ENCODE data around the gene KIAA1755.

Gene KIAA1755, protein sequence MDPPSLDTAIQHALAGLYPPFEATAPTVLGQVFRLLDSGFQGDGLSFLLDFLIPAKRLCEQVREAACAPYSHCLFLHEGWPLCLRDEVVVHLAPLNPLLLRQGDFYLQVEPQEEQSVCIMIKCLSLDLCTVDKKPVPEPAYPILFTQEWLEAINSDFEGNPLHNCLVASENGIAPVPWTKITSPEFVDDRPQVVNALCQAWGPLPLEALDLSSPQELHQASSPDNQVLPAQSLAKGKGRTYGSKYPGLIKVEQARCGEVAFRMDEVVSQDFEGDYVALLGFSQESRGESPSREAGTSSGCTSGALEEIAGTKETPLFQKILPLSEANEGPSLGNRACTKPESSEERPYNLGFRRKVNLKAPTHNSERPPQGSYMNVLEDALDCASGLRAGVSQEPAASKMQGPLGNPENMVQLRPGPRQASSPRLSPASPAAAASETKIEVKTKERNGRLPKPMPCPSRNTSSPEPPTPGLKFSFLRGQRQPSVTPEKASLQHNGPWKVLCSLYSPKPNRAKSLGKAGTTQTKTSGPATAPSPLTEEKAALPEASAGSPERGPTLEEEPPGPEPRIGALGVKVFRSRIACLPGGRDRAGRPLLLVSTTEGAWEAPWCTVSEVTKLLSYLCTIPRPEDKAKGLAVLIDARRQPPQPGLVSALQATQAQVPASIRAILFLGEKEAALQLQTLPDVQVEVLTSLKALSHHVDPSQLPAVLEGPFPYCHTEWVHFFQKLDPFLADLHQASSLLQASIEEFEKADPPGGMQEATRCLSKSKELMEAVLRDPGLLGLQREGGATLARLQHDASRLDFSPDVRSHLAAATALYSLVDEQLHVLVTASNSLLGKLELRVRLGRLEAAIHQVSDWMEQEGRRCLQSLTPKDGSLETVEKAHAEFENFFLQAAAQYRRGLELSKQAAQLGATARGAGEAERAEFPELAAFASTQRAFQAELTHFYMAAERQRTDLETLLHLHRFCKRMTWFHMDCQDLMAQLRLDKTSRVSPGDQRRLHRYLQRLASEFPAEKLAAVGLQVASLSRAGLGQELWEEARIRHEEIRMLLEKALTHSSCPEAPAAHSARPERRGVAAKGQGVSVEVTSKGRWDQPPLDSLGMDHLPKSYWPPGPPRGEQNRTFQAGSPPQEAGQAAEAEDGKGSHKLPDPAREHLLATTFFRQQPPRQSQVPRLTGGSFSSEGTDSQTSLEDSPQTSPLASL

DNA sequence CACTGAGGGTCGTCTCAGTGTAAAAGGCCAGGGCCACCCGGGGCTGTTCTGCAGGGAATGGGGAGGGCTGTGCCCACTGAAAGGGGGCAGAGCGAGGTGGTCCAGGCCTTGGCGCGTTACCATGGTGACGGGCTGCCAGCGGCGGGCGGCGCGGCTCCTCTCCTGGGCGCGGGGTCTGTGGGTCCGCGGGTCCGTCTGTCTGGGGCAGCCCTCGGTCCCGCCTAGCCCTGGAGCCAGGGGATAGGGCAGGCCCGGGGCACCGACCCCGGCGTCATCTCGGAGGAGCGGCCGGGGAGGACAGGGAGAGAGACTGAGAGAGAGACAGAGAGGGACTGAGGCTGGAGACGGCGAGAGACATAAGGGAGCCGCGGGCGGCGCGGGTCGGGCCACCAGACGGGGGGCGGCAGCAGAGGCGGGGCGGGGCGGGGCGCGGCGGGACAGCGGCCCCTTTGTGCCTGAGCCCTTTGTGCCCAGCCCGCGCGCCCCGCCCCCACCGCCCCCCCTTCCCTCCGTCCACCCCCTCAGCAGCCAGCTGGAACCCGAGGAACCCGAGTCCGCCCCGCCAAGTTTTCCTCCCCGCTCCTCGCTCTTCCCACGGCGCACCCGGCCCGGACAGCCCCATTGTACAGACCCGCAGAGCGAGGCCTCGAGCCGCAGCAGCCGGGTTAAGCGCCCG is at the start of gene KIAA1755:
TSS of gene KIAA1755 (minus strand) at position 358 of the 676 bp plus-strand sequence. CDS start at position 123, 235 bp downstream.
- Histone ChIP-seq H3K36me3 (ENCODE audit: control insufficient read depth, insufficient read depth, low read length) (no peaks in the 10 kb centered on the region), H3K9me3 (ENCODE audit: control insufficient read depth, low read length) (no peaks in the 10 kb centered on the region)

DNA sequence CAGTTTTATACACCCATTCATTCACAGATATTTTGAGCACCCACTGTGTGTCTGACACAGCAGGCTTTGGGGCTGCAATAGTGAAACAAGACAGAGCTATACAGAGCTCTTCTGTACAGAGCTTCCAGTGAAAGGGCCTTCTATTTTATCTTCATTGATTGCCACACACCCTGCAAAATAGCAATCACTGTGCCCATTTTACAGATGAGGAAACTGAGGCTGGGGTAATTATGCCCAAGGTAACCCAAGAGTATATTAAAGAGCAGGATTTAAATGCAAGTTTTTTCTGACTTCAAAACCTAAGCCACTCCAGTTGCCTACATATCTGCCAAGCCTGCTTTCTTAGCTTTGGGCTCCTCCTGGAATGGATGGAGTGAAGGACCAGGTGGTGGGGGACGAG is 47.9 kb upstream of the KIAA1755 start:
- Histone ChIP-seq H3K4me1 (ENCODE audit: control insufficient read depth, insufficient read depth, low read length) (no peaks in the 10 kb centered on the region), H3K9ac (ENCODE audit: low read length) (no peak overlapping the region), H3K4me3 (ENCODE audit: low read length) (no peak overlapping the region), H3K27me3 (ENCODE audit: control insufficient read depth, insufficient read depth, low read length) (peaks cover 7% of the 10 kb centered on the region), H3K9me3 (ENCODE audit: control insufficient read depth, low read length) (no peaks in the 10 kb centered on the region), H3K36me3 (ENCODE audit: control insufficient read depth, insufficient read depth, low read length) (no peaks in the 10 kb centered on the region)

More for the DNA sequence above, at the start of gene KIAA1755:
- Histone ChIP-seq H3K27me3 (ENCODE audit: control insufficient read depth, insufficient read depth, low read length) (peaks cover 23% of the 10 kb centered on the region), H3K4me1 (ENCODE audit: control insufficient read depth, insufficient read depth, low read length) (peaks cover 6% of the 10 kb centered on the region), H3K9ac (ENCODE audit: low read length) (peak within 1 kb of the TSS; percentile 1), H3K4me3 (ENCODE audit: low read length) (no peak within 1 kb of the TSS)

DNA sequence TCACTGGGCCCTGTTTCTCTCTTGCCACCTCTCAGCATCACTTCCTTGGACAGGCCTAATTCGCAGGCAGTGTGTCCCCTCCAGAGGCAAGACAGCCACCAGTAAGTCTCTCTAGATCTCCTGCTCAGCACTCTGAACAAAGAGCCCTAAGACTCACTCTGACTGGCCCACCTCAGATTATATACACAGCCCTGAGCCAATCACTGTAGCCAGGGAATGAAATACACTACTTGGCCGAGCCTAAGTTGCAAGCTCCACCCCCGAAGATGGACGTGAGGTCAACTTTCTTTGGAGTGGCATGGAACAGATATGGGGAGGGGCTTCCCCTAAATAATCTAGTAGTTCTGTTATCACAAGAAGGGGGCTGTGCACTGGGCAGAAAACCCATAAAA is 47.5 kb upstream of the KIAA1755 start:
- no peak overlapping the region for H3K4me3 ChIP-seq (ENCODE audit: low read length)
- no peak overlapping the region for H3K9ac ChIP-seq (ENCODE audit: low read length)
- H3K36me3 ChIP-seq (ENCODE audit: control insufficient read depth, insufficient read depth, low read length), result no peaks in the 10 kb centered on the region
- peaks cover 7% of the 10 kb centered on the region for H3K27me3 ChIP-seq (ENCODE audit: control insufficient read depth, insufficient read depth, low read length)
- H3K9me3 ChIP-seq (ENCODE audit: control insufficient read depth, low read length), result no peaks in the 10 kb centered on the region
- no peaks in the 10 kb centered on the region for H3K4me1 ChIP-seq (ENCODE audit: control insufficient read depth, insufficient read depth, low read length)

GRCh38 chr20:38307371-38308046 is 47.0 kb upstream of the KIAA1755 start:
- no peaks in the 10 kb centered on the region for H3K9me3 ChIP-seq (ENCODE audit: control insufficient read depth, low read length)
- no peak overlapping the region for H3K9ac ChIP-seq (ENCODE audit: low read length)
- no peaks in the 10 kb centered on the region for H3K36me3 ChIP-seq (ENCODE audit: control insufficient read depth, insufficient read depth, low read length)
- no peaks in the 10 kb centered on the region for H3K4me1 ChIP-seq (ENCODE audit: control insufficient read depth, insufficient read depth, low read length)
- H3K27me3 ChIP-seq (ENCODE audit: control insufficient read depth, insufficient read depth, low read length), result peaks cover 7% of the 10 kb centered on the region
- H3K4me3 ChIP-seq (ENCODE audit: low read length), result no peak overlapping the region

GRCh38 chr20:38306379-38306778 is 45.8 kb upstream of the KIAA1755 start:
- Histone ChIP-seq H3K36me3 (ENCODE audit: control insufficient read depth, insufficient read depth, low read length) (no peaks in the 10 kb centered on the region), H3K4me1 (ENCODE audit: control insufficient read depth, insufficient read depth, low read length) (no peaks in the 10 kb centered on the region), H3K27me3 (ENCODE audit: control insufficient read depth, insufficient read depth, low read length) (peaks cover 7% of the 10 kb centered on the region), H3K9me3 (ENCODE audit: control insufficient read depth, low read length) (no peaks in the 10 kb centered on the region), H3K9ac (ENCODE audit: low read length) (no peak overlapping the region), H3K4me3 (ENCODE audit: low read length) (no peak overlapping the region)

DNA sequence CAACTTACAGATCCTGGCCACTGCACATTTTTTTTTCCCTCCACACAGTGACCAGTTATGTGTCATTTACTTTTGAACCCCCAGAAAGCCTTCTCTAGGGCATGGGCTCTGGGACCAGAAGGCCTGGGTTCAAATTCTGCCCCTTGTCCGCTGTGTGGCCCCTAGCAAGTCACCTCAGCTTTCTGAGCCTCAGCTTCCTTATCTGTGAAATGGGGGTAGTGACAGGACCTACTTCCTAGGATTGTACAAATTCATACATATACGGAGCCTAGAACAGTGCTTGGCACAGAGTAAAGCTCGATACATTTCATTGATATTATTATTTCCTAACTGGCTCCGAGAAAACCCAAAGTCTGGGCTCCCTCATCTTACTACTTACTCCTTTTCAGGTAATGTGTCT is 45.0 kb upstream of the KIAA1755 start:
- H3K4me1 ChIP-seq (ENCODE audit: control insufficient read depth, insufficient read depth, low read length), result no peaks in the 10 kb centered on the region
- H3K36me3 ChIP-seq (ENCODE audit: control insufficient read depth, insufficient read depth, low read length), result no peaks in the 10 kb centered on the region
- no peak overlapping the region for H3K4me3 ChIP-seq (ENCODE audit: low read length)
- no peaks in the 10 kb centered on the region for H3K9me3 ChIP-seq (ENCODE audit: control insufficient read depth, low read length)
- peaks cover 7% of the 10 kb centered on the region for H3K27me3 ChIP-seq (ENCODE audit: control insufficient read depth, insufficient read depth, low read length)
- H3K9ac ChIP-seq (ENCODE audit: low read length), result no peak overlapping the region

DNA sequence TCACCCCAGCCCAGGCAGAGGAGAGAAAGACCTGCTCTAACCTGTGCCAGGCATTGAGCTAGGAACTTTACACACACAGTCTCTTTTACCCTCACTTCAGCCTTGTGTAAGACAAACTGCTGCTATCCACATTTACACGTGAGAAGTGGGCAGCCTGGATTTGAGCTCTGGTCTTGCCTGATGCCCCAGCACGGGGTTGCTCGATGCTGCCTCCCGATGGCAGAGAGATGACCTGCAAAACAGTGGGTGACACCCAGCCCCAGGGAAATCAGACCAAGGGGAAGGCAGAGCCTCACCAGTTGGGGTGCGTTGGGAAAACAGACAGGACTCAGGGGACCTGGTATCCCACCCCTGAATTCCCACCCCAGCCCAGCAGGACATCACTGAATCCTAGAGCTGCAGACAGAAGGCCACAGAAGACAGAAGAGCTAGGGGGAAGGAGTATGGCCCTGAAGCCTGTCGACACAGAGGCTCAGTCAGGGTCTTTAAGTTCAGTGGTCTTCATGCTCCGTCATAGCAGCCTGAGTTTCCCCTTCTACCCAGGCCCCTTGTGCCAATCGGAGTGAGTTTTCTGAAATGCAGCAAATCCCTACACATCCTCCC is 44.4 kb upstream of the KIAA1755 start:
- Histone ChIP-seq H3K4me1 (ENCODE audit: control insufficient read depth, insufficient read depth, low read length) (no peaks in the 10 kb centered on the region), H3K9ac (ENCODE audit: low read length) (no peak overlapping the region), H3K27me3 (ENCODE audit: control insufficient read depth, insufficient read depth, low read length) (peaks cover 7% of the 10 kb centered on the region), H3K9me3 (ENCODE audit: control insufficient read depth, low read length) (no peaks in the 10 kb centered on the region), H3K36me3 (ENCODE audit: control insufficient read depth, insufficient read depth, low read length) (no peaks in the 10 kb centered on the region), H3K4me3 (ENCODE audit: low read length) (no peak overlapping the region)

- Histone ChIP-seq H3K36me3 (ENCODE audit: control insufficient read depth, insufficient read depth, low read length) (no peaks in the 10 kb centered on the region), H3K27me3 (ENCODE audit: control insufficient read depth, insufficient read depth, low read length) (peaks cover 7% of the 10 kb centered on the region), H3K9ac (ENCODE audit: low read length) (no peak within 1 kb of the TSS), H3K4me1 (ENCODE audit: control insufficient read depth, insufficient read depth, low read length) (no peaks in the 10 kb centered on the region), H3K4me3 (ENCODE audit: low read length) (no peak within 1 kb of the TSS), H3K9me3 (ENCODE audit: control insufficient read depth, low read length) (no peaks in the 10 kb centered on the region)
Observed at GRCh38 chr20:38303908-38304379, 43.4 kb upstream of the KIAA1755 start, which contains the start of gene BPI. BPI (plus strand) TSS chr20:38304156; CDS start chr20:38304224, 68 bp downstream.

DNA sequence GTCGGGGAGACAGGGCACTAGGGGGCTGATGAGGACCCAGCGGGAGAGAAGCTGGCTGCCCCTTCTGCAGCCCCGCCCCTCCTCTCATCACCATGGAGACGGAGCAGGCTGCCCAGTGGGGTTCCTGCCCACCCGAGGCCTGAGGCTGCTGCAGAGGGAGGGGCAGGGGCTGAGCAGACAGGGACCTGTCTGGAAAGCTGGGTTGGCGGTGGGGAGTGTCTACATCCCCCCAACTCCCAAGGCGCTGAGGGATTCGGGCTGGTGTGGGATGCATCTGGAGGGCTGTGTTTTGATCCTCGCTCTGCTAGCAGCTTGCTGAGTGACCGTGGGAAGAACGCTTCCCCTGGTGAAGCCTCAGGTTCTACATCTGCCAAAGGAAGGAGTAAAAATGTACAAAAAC is 42.3 kb upstream of the KIAA1755 start:
- H3K36me3 ChIP-seq (ENCODE audit: control insufficient read depth, insufficient read depth, low read length), result no peaks in the 10 kb centered on the region
- no peak overlapping the region for H3K9ac ChIP-seq (ENCODE audit: low read length)
- no peaks in the 10 kb centered on the region for H3K27me3 ChIP-seq (ENCODE audit: control insufficient read depth, insufficient read depth, low read length)
- H3K4me1 ChIP-seq (ENCODE audit: control insufficient read depth, insufficient read depth, low read length), result no peaks in the 10 kb centered on the region
- no peaks in the 10 kb centered on the region for H3K9me3 ChIP-seq (ENCODE audit: control insufficient read depth, low read length)
- H3K4me3 ChIP-seq (ENCODE audit: low read length), result no peak overlapping the region

- no peaks in the 10 kb centered on the region for H3K9me3 ChIP-seq (ENCODE audit: control insufficient read depth, low read length)
- no peaks in the 10 kb centered on the region for H3K27me3 ChIP-seq (ENCODE audit: control insufficient read depth, insufficient read depth, low read length)
Observed at GRCh38 chr20:38301309-38301708, 40.8 kb upstream of the KIAA1755 start.

More at GRCh38 chr20:38301309-38301708, 40.8 kb upstream of the KIAA1755 start:
- Histone ChIP-seq H3K36me3 (ENCODE audit: control insufficient read depth, insufficient read depth, low read length) (no peaks in the 10 kb centered on the region), H3K4me1 (ENCODE audit: control insufficient read depth, insufficient read depth, low read length) (no peaks in the 10 kb centered on the region), H3K4me3 (ENCODE audit: low read length) (no peak overlapping the region), H3K9ac (ENCODE audit: low read length) (no peak overlapping the region)

Data from mucosa of stomach (tissue), 1 donor.